Esophagus muscularis mucosa (tissue), 3 donors: ENCODE measurements around the gene PGAP1.

Experiments
- CTCF ChIP-seq, 3 experiments: fragments of 200-600 bp in 2 of 3; fragments of 450-650 bp in 1 of 3; sonication (generic) in 2 of 3; IDR thresholded peaks; one replicate each; pipeline ENCODE4 v1.5.1; 2017 to 2019; ENCODE audit warnings: antibody characterized with exemption in 3 of 3, mild to moderate bottlenecking in 2 of 3, moderate library complexity in 1 of 3
- POLR2A ChIP-seq: fragments of 450-650 bp; IDR thresholded peaks from one replicate; pipeline ENCODE4 v1.6.1; 2017; ENCODE audit warnings: antibody characterized with exemption, moderate library complexity, mild to moderate bottlenecking, low read depth
- POLR2AphosphoS5 ChIP-seq, 2 donors: sonication (generic); formaldehyde crosslinking; IDR thresholded peaks; one replicate each; pipeline ENCODE4 v1.6.1; 2017; ENCODE audit warnings: antibody characterized with exemption in 2 of 2

GRCh38 chr2:196935432-196935831 lies 8.9 kb upstream of the PGAP1 start:
- TF ChIP-seq POLR2AphosphoS5 (IDR thresholded peaks at IDR 0.05) (no peak), POLR2A (no peak), CTCF (IDR thresholded peaks at IDR 0.05) (no peak)
